HG03045 (cell line): ENCODE data around the gene C1QTNF2.

ENCODE experiments used
- ATAC-seq: cut with Tn5 transposase; IDR thresholded peaks from one replicate; pipeline ENCODE4 v1.9.1; 2021; ENCODE audit warnings: mild to moderate bottlenecking, moderate library complexity; ENCODE audit not compliant: unreplicated experiment

Gene C1QTNF2

DNA sequence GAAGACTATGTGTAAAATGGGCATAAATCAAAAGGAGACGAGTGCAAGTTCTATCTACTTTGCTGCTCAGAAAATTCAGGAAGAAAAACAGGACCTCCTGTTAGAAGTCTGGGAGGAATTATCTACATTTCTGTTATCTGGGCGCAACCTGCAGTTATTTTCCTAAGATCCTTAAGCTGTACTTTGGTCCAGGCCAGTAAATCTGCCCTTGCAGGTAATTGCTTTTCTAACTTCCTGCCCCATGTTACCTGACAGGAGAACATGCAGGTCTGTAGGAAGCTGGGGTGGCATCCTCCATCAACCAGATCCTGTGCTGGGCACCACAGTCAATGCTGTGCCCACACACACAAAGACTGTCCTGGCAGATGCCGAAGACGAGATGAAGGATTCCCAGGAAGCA, 63.7 kb downstream of the C1QTNF2 start:
- no peak for ATAC-seq

DNA sequence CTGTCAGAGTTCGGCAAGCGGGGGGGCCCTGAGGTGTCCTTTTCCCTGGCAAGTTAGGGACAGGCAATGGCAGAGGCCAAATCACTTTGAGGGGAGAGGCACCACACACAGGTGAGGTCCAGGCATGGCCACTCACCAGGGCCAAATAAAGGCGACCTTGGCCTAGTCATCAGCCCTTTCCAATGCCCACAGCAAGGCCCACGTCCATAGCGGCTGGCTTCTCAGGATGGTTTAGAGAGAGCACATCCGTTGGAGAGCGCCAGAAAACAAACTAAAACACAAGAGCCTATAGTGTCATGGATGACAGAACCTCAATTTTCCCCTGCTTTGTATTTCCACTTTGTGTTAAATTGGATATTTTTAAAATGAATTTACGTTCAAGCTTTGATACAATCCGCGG, 65.1 kb downstream of the C1QTNF2 start:
- no peak for ATAC-seq

DNA sequence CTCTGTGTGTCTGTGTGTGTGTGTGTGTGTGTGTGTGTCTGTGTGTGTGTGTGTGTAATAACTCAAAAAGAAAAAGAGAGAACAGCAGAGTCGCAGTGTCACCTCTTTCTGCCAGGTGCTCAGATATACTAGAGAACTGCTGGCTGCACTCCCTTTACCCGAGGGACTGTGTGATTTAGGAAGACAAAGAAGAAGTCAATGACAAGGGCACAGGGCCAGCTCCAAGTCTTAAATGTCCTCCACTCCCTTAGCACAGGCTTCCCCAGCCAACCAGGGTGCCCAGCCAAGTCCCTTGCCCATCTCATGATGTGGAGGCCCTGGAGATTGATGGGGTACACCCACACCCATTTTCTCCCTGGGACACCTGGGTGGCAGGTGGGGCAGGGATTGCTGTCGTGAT, 66.7 kb downstream of the C1QTNF2 start:
- no peak for ATAC-seq

DNA sequence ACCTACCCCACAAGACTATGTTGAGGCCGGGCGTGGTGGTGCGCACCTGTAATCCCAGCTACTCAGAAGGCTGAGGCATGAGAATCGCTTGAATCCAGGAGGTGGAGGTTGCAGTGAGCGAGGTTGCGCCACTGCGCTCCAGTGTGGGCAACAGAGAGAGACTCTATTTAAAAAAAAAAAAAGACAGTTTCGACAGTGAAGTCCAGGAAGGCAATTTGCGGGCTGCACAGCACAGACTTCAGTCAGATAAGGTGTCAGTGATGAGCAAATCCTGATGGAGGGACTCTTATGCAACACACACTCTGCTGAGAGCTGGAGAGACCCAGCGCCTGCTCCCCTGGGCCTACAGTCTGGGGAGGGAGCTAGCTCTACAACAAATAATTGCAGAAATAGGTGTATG, 72.2 kb downstream of the C1QTNF2 start:
- no peak for ATAC-seq

DNA sequence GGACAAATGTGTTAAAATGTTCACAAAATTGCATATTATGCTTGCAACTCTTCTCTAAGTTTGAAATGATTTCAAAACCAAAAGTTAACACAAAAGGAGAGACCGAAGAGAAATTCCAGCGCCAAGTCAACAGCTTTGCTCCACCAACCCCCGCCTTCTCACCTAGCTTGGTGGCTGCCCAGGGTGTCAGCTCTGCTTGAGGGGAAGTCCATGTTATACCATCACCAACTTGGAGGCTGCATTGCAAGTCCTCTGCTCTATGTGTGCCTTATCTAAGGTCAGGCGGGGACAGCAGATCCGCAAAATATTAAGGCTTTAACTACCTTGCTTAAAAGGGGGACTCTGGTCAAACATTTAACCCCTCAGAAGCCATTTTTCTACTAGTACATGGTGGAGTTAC, 72.7 kb downstream of the C1QTNF2 start:
- no peak for ATAC-seq
